IPS DF 19.7 (cell line): ENCODE results near the gene POU2F3.
"Not testable (repeated sequence)": the region's sequence is repeated elsewhere in the genome, so short reads cannot be mapped to it uniquely, and the experiment has no call there.

Source experiments
- DNase-seq: peaks from one replicate; pipeline ENCODE4 v3.0.0-alpha.2; 2013; ENCODE audit warnings: low read depth, low spot score

POU2F3 gene

GRCh38 chr11:120249279-120250262 is 9.6 kb downstream of the POU2F3 start:
- no peak for DNase-seq

DNA sequence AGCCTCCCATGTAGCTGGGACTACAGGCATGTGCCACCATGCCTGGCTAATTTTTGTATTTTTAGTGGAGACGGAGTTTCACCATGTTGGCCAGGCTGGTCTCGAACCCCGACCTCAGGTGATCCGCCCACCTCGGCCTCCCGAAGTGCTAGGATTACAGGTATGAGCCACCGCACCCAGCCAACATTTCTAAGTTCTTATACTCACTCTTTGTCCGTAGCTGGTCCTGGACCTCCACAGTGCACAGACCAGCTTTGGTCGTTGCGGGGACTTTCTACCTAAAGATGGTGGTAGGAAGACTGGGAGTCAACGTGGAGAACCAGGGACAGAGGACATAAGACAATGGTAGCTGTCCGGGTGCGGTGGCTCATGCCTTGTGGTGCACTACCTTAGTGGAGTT is 13.4 kb downstream of the POU2F3 start:
- not testable (repeated sequence) for DNase-seq

DNA sequence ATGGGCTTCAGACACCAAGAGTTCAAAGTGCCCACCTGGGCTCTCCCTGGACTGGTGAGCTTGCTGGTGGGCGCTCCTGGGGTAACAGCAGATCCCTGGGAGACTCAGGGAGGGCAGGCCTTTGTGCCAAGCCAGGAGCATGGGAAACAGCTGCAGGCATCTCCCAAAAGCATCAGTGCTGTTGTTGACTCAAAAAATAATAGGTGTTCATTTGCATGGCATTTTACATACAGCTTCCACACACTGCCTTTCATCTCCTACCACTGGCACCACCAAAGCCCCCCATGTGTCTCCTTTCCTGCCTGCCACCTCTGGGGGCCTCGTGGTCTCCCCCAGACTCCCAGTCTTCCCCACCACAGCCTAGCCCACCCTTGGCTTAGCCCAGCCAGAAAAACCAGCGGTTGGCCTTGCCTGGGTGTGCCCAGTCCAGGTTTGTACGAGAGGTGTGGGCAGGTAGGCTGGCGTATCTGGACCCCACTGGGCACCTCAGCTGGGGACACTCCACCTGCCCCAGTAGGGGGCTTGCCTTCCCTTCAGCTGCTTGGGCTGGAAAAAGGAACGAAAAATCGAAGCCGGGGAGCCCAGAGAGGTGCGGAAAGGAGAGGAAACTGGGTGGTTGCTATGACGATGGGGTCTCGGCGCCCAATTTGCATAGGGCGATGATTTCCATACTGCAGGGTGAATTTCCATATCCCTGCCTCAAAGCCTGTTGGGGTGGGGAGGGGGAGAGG is 15.0 kb downstream of the POU2F3 start:
- DNase-seq = peak; percentile 79

GRCh38 chr11:120255519-120255866 is 15.6 kb downstream of the POU2F3 start:
- no peak for DNase-seq

GRCh38 chr11:120256178-120256577 is 16.2 kb downstream of the POU2F3 start:
- DNase-seq = no peak

DNA sequence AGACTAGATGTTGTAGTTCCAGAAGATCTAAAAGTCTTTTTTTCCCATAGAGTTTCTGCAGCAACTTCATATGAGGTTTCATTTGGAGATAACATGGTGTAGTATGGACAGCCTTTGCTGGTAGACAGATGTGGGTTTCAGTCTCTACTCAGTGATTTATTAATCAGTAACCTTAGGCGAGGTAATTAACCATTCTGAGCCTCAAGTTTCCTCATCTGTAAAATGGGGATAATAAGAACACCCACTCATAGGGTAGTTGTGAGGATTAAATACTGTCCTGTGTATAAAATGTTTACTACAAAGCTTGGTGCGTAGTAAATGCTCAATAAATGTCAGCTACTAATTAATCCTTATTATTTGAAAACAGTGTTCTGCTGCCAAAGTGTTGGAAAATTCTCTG is 16.8 kb downstream of the POU2F3 start:
- DNase-seq = no peak

DNA sequence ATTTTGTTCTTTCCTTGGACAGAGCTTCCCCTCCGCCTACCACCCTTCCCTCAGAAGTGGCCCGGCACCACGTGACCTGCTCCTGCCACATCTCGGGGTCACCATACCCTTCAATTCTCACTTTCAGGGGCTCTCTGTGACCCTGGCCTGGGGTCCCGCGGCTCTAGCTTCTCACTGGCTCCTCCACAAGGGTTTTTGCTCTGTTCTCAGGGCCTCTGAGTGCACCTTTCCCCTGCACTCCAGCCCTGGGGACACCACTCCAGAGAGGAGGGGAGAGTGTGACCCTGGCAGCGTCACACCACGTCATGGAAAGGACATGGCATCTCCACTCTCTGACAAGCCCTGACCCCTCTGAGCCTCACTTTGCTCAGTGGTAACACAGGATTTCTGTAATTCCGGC is 17.4 kb downstream of the POU2F3 start:
- DNase-seq = no peak

GRCh38 chr11:120258661-120259060 is 18.7 kb downstream of the POU2F3 start:
- no peak for DNase-seq

GRCh38 chr11:120259241-120259640 is 19.3 kb downstream of the POU2F3 start:
- no peak for DNase-seq

GRCh38 chr11:120259988-120260565 is 20.1 kb downstream of the POU2F3 start:
- DNase-seq = no peak

- DNase-seq = no peak
Measured at GRCh38 chr11:120260616-120261015, 20.7 kb downstream of the POU2F3 start.

DNA sequence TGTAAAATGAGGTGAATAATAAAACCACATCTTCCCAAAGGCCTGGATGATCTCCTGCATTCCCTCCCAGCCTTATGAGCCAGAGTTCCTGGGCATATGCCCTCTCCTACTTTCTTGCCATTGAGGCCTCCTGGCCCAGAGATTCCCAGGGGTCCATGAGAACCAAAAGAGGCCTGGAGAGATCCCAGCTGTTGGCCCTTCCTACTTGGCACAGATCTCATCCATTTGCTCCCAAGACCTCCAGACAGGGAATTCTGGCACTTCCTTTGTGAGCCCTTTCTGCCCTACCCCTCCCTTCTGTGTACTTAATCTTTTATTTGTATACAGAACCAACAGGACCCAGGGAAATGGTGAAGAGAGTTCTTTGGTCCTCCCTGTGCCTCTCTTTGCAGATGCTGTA is 21.4 kb downstream of the POU2F3 start:
- DNase-seq = no peak

DNA sequence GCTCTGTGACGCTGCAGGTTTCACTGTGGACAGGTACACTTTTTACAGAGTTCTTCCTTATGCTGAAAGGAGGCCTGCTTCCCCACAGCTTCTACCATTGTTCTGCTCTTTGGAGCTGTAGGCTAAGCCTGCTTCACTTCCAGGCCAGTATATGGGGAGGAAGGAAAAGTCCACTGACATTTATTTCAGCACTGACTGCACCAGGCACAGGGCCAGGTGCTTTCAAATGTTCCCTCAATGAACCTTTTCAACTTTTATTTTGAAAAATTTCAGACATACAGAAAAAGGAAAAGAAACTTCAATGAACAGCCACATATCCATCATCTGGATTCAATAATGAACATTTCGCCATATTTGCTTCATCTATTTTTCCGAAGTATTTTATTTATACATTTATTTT is 22.0 kb downstream of the POU2F3 start:
- DNase-seq = no peak

DNA sequence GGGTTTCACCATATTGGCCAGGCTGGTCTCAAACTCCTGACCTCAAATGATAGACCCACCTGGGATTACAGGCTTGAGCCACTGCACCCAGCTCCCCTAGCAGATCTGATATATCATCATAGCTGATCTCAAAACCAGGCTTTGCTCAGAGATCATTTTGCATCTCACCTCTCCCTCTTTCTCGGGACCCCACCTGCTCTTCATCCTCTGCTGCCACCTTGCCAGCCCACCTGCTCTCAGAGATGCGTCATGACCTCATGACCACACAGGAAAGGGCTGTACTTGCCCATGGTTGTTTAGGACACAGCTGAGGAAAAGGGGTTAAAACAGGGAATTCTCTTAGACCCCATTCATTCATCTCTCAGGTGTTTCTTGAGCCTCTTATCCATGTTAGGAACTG is 27.4 kb downstream of the POU2F3 start:
- DNase-seq = no peak

- no peak for DNase-seq
Measured at GRCh38 chr11:120268686-120269085, 28.7 kb downstream of the POU2F3 start.

DNA sequence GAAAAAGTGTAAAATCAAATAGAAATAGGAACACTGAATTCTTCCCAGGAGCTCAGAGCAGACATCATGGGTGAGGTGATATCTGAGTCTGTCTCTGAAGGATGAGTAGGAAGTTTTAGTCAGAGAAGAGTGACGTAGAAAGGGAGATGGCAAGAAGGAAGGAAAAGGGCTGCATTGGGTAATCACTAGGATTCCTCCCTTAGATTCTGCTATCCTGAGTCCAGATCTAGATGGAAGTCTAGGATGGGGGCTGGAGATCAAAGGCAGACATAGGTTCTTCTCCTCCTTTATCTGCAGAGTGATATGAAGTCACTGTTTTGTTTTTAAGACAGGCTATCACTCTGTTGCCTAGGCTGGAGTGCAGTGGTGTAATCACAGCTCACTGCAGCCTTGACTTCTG is 30.4 kb downstream of the POU2F3 start:
- DNase-seq = no peak

DNA sequence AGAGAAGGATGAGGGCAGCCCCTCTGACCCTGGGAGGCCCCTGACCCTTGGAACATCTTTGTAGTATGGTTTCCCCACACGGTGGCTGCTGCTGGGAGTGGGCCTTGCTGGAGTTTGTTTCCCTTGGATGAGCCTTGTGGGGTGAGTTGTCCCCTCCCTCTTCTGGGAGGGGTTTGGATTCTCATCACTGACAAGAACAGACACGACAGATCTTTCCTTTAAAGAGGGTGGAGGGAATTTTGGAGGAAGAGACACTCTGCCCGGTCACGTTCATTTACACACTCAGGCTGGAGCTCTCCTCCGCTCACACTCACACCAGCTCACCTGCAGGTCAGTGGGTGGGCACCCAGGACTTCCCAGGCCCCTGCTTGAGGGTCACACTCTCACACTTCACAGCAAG is 31.7 kb downstream of the POU2F3 start:
- DNase-seq = no peak

- no peak for DNase-seq
Measured at GRCh38 chr11:120272303-120272702, 32.4 kb downstream of the POU2F3 start.

GRCh38 chr11:120273432-120273831 is 33.5 kb downstream of the POU2F3 start:
- DNase-seq = no peak

GRCh38 chr11:120273956-120274355 is 34.0 kb downstream of the POU2F3 start:
- not testable (repeated sequence) for DNase-seq

DNA sequence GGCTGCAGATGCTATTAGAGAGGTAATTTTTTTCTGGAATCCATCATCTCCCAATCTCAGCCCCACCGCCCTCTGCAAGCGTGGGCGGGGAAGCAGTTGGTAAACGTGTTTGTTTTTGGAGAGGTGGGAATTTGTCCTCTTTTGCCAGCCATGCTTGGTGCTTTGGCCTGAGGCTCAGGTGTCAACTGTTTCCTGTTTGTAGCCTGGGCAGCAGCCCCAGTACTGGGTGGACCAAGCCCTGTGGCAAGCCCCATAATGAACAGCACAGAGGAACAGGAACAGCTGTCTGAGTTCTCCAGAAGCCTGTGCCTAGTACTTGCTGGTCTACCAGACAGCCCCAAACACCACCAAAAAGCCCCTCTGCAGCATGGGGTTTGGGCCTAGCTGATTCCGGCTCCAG is 39.6 kb downstream of the POU2F3 start:
- no peak for DNase-seq

DNA sequence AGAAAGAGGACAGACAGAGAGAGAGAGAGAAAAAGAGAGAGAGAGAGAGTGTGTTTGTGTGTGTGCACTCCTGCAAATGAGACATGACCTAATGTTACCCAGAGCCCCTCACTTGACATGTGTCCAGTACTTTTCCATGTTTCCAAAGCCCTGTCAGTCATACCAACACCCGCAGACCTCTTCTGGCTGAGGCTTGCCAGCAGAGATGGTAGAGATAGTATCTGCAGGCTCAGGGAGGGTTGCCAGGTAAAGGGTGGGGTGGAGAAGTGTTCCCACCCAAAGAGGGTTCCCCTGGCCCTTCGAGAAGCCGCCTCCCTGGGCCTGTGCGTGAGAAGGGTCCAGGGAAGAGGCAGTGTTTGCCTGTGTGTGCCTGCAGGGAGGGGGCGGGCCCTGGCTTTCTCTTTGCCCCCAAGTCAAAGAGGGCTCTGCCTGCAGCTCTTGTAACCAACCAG is 40.7 kb downstream of the POU2F3 start:
- DNase-seq = no peak
